HG02981 (cell line): ENCODE results near the gene IGBP1.
A peak's percentile ranks its signal among the peaks of the same experiment; 100 is the strongest.
"Not testable (repeated sequence)": the region's sequence is repeated elsewhere in the genome, so short reads cannot be mapped to it uniquely, and the experiment has no call there.

ENCODE experiments used
- ATAC-seq: cut with Tn5 transposase; IDR thresholded peaks from one replicate; pipeline ENCODE4 v1.9.1; 2021; ENCODE audit warnings: mild to moderate bottlenecking, moderate library complexity; ENCODE audit not compliant: unreplicated experiment

The IGBP1 gene

GRCh38 chrX:70166601-70167590, 33.6 kb downstream of the IGBP1 start:
- ATAC-seq, result no peak

- ATAC-seq, result no peak
These were observed 35.3 kb downstream of the IGBP1 start for GRCh38 chrX:70168238-70169188.

DNA sequence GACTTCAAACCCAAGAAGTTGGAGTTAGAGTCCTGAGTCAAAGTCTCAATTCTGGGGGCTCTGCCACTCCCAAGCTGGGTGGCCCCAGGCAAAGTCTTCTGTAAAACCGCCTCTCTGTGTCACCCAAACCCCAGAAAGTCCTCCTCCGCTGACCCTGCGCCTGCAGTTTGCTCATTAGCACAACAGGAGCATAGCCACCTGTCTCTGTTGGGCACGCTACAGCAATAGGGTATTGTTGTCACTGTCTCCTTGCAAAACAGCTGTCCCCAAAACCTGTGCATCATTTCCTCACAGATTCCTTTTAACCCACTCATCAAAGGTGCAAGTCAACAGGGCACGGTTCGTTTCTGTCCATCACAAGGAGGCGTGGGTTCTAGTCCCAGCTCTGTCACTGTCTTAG, 36.0 kb downstream of the IGBP1 start:
- ATAC-seq, result no peak

DNA sequence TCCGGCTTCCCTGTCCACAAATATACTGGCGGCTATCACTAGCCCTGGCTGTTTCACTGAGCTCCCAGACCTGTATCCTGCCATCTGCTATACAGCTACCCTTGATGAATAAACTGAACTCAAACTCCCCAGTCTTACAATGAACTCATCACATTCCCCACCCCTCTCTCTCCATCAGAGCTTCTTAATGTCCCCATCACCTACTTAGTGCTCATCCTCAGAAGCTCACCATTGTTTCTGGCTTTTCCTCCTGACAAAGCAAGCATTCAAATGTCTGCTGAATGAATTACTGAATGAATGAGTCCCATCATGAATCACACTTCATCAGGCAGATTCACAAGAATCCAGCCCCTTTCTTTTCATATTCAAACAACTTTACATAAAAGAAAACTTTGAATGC, 38.4 kb downstream of the IGBP1 start:
- no peak for ATAC-seq

- no peak for ATAC-seq
These were observed 39.0 kb downstream of the IGBP1 start for GRCh38 chrX:70172221-70172620.

DNA sequence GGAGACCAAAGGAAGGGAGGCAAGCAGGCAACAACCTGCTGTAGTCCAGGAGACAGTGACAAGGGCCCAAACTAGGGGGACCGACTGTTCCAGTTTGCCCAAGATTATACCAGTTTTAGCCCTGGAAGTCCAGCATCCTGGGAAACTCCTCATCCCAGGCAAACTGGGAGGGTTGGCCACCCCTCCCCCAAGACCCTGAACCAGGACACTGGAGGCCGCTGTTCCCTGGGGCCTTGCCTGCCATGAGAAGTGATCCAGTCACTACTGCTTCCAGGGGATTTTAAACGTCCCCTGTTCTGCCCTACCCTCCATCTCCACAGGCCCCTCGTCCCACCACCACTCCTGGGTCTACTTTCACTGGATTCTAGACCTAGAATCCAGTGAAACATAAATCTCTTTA, 39.7 kb downstream of the IGBP1 start:
- ATAC-seq, result no peak

DNA sequence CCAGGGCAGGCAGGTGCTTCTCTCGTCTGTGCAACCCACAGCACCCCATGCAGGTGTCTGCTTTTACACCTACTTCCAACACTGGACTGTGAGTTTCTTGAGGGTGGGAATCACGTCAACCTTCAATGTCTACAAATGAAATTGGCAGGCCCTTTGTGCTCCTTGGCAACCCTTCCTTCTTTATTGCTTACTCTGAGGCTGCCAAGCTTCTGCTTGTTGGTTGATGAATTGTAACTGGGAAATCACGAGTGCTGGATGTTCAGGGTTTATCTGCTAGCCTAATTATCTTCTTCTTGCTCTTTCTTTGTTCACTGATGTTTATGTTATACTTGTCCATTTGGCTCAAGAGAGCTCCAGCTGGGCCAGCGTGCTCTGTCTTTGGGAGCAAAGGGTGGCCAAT, 41.5 kb downstream of the IGBP1 start:
- ATAC-seq, result no peak

GRCh38 chrX:70175338-70175737, 42.1 kb downstream of the IGBP1 start:
- ATAC-seq, result no peak

DNA sequence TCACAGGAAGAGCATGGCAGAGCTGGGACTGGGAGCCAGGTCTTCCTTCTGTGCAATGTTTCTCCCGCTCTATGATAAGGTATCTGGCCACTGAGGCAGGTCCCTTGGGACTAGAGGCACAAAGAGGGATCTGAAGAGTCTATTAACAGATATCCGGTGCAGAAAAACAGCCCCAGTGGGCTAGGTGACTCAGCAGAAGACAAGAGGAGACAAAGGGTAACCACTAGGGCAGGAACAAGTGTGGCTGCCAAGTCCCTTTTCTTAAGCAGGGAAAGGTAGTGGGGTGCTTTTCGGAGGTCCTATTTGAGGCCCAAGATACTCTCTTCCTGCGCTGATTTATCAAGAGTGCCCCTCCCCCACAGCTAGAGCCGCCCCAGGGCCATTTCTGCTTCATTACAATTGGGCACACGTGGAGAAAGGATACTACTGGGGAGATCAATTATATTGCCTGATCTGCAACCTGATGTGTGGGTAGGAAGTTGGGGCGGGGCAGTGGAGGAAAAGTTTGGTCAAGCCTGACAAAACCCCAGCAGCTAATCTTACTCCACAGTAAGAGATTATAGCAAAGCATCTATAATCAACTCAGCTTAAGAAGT, 43.8 kb downstream of the IGBP1 start, which contains the start of gene DGAT2L6:
TSS of gene DGAT2L6 (plus strand) at position 546 of the 596 bp plus-strand sequence. CDS start 100 bp downstream, outside the sequence.
- peak; percentile 67 for ATAC-seq

DNA sequence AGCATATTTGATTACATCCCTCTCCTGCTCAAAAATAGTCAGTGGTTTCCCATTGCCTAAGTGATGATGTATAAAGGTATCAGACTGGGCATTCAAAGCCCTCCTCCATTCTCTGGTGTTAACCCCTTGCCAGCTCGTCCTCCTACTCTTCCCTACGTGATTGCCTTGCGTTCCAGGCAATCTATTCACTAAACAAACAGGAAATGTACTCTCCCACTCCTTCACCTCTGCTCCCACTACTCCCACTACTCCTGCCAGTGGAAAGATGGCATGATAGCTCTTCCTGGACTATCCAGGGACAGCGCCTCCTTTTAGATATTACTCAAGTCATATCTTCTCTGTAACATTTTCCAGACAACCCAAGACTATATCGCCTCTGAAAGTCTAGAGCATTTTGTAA, 49.8 kb downstream of the IGBP1 start:
- no peak for ATAC-seq

DNA sequence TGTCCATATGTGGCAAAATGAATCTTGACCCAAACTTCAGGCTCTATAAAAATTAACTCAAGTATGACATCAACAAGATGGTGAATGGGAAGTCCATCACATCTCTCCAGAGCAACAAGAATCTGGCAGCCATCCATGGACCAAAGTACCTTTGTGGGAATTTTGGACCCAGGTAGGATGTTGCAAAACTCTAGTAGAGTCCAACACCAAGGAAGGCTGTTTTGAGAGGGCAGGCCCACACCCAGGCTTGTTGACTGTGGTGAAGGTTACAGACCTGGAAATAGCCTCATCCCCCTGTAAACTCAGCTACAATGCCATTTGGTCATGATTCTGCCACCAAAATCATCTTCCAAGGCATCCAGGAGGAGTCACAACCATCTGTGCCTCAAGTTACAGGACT, 57.0 kb downstream of the IGBP1 start:
- ATAC-seq, result no peak

- ATAC-seq, result peak; percentile 75
These were observed 63.9 kb downstream of the IGBP1 start for GRCh38 chrX:70196961-70197720.

DNA sequence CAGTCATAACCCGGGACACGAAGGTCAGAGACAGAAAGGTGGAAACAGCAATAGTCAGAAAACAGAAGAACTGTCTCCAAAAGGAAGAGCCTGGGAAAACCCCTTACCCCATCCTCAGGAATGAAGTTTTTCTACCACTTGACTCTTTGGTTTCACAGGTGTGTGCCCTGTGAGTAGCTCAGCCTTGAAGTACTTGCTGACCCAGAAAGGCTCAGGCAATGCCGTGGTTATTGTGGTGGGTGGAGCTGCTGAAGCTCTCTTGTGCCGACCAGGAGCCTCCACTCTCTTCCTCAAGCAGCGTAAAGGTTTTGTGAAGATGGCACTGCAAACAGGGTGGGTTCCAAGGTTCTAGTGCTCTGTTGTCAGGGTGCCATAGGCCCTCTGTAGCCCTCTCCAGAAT, 68.5 kb downstream of the IGBP1 start:
- no peak for ATAC-seq

DNA sequence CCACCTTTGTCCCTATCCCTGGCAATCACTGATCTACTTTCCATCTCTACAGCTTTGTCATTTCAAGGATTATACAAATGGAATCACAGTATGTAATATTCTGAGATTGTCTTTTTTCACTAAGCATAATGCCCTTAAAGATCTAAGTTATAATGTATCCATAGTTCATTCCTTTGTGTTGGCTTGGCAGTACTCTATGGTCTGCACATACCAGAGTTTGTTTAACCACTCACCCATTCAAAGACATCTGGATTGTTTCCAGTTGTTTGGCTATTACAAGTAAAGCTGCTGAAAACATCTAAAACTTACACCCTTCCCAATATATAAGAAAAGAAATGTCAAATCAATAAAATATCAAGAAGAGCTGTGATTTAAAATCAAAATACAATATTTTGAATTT, 75.2 kb downstream of the IGBP1 start:
- no peak for ATAC-seq

GRCh38 chrX:70209570-70209969, 76.3 kb downstream of the IGBP1 start:
- not testable (repeated sequence) for ATAC-seq
